SK-N-SH treated with all-trans-retinoic acid at 6 μM for 48 hours (cell line): ENCODE measurements around the gene AKAP6.
"Not testable (repeated sequence)": the region's sequence is repeated elsewhere in the genome, so short reads cannot be mapped to it uniquely, and the experiment has no call there.

ENCODE experiments used
- ATAC-seq: fragments of 200-7000 bp; cut with Tn5 transposase; 3 replicates; pipeline ENCODE4 v1.9.1; 2020; ENCODE audit warnings: mild to moderate bottlenecking, moderate library complexity
- ARNTL ChIP-seq: fragments of 450-650 bp; formaldehyde crosslinking; IDR thresholded peaks from 2 replicates; pipeline ENCODE4 v1.5.0; 2020; ENCODE audit warnings: low read depth, mild to moderate bottlenecking, moderate library complexity, borderline replicate concordance
- BACH2 ChIP-seq: fragments of 250-450 bp; sonication (Bioruptor Pico); IDR thresholded peaks from 2 replicates; pipeline ENCODE4 v1.9.0; 2021; ENCODE audit warnings: mild to moderate bottlenecking, borderline replicate concordance
- CSDC2 ChIP-seq: fragments of 250-450 bp; sonication (Bioruptor Pico); IDR thresholded peaks from 2 replicates; pipeline ENCODE4 v1.5.0; 2020; ENCODE audit warnings: mild to moderate bottlenecking, moderate library complexity
- CSRNP3 ChIP-seq: fragments of 250-450 bp; sonication (Bioruptor Pico); IDR thresholded peaks from 2 replicates; pipeline ENCODE4 v1.5.1; 2021; ENCODE audit warnings: mild to moderate bottlenecking, moderate library complexity
- GLIS3 ChIP-seq: fragments of 250-450 bp; sonication (Bioruptor Pico); IDR thresholded peaks from 2 replicates; pipeline ENCODE4 v1.5.0; 2020; ENCODE audit warnings: mild to moderate bottlenecking, moderate library complexity
- ISL1 ChIP-seq: fragments of 250-450 bp; sonication (Bioruptor Pico); IDR thresholded peaks from 2 replicates; pipeline ENCODE4 v2.1.2; 2022; ENCODE audit warnings: mild to moderate bottlenecking, moderate library complexity
- OSR1 ChIP-seq: fragments of 250-450 bp; sonication (Bioruptor Pico); IDR thresholded peaks from 2 replicates; pipeline ENCODE4 v1.8.0; 2022; ENCODE audit warnings: moderate library complexity, mild to moderate bottlenecking, inconsistent platforms
- PATZ1 ChIP-seq: fragments of 250-450 bp; sonication (Bioruptor Pico); IDR thresholded peaks from 2 replicates; pipeline ENCODE4 v1.8.0; 2020; ENCODE audit warnings: mild to moderate bottlenecking, moderate library complexity, borderline replicate concordance
- POU6F1 ChIP-seq: fragments of 250-450 bp; sonication (Bioruptor Pico); IDR thresholded peaks from 2 replicates; pipeline ENCODE4 v1.8.0; 2021; ENCODE audit warnings: low read depth, mild to moderate bottlenecking, moderate library complexity, borderline replicate concordance
- PPARA ChIP-seq: fragments of 250-450 bp; sonication (Bioruptor Pico); IDR thresholded peaks from 2 replicates; pipeline ENCODE4 v1.5.0; 2020; ENCODE audit warnings: mild to moderate bottlenecking, borderline replicate concordance
- SNAI2 ChIP-seq: fragments of 250-450 bp; sonication (Bioruptor Pico); IDR thresholded peaks from 2 replicates; pipeline ENCODE4 v1.5.0; 2020; ENCODE audit warnings: mild to moderate bottlenecking, moderate library complexity
- TCF4 ChIP-seq: fragments of 250-450 bp; sonication (Bioruptor Pico); IDR thresholded peaks from 2 replicates; pipeline ENCODE4 v1.8.0; 2021; ENCODE audit warnings: mild to moderate bottlenecking, moderate library complexity, borderline replicate concordance
- TOX ChIP-seq: fragments of 250-450 bp; sonication (Bioruptor Pico); IDR thresholded peaks from 2 replicates; pipeline ENCODE4 v1.8.0; 2021; ENCODE audit warnings: mild to moderate bottlenecking, moderate library complexity, borderline replicate concordance
- TSHZ2 ChIP-seq: fragments of 250-450 bp; sonication (Bioruptor Pico); IDR thresholded peaks from 2 replicates; pipeline ENCODE4 v1.5.0; 2020; ENCODE audit warnings: mild to moderate bottlenecking, moderate library complexity
- ZC3H10 ChIP-seq: fragments of 250-450 bp; sonication (Bioruptor Pico); IDR thresholded peaks from 2 replicates; pipeline ENCODE4 v1.5.1; 2021; ENCODE audit warnings: mild to moderate bottlenecking, moderate library complexity
- ZFP3 ChIP-seq: fragments of 250-450 bp; sonication (Bioruptor Pico); IDR thresholded peaks from 2 replicates; pipeline ENCODE4 v1.5.0; 2020; ENCODE audit warnings: mild to moderate bottlenecking, moderate library complexity
- ZFP30 ChIP-seq: fragments of 450-650 bp; formaldehyde crosslinking; IDR thresholded peaks from 2 replicates; pipeline ENCODE4 v1.5.0; 2022; ENCODE audit warnings: mild to moderate bottlenecking, moderate library complexity
- ZNF565 ChIP-seq: fragments of 450-650 bp; formaldehyde crosslinking; conservative IDR thresholded peaks from 2 replicates; pipeline ENCODE4 v1.5.0; 2020; ENCODE audit warnings: low read depth, mild to moderate bottlenecking, moderate library complexity
- ZNF70 ChIP-seq: fragments of 450-650 bp; formaldehyde crosslinking; IDR thresholded peaks from 2 replicates; pipeline ENCODE4 v1.5.0; 2020; ENCODE audit warnings: mild to moderate bottlenecking, moderate library complexity
- ZNF8 ChIP-seq: fragments of 450-650 bp; formaldehyde crosslinking; IDR thresholded peaks from 2 replicates; pipeline ENCODE4 v1.5.0; 2020; ENCODE audit warnings: mild to moderate bottlenecking, moderate library complexity

The AKAP6 gene

GRCh38 chr14:32576977-32577376 is 247.9 kb downstream of the AKAP6 start:
- no peak for ATAC-seq
- TF ChIP-seq ZNF8 (CRISPR knock-in tag) (no peak), PATZ1 (no peak), GLIS3 (no peak), ARNTL (CRISPR knock-in tag) (no peak)

GRCh38 chr14:32578181-32578580 is 249.1 kb downstream of the AKAP6 start:
- ATAC-seq, result no peak
- TF ChIP-seq ZC3H10 (CRISPR knock-in tag) (no peak), ARNTL (CRISPR knock-in tag) (no peak), TCF4 (CRISPR knock-in tag) (no peak), TOX (CRISPR knock-in tag) (no peak)

GRCh38 chr14:32583427-32583826 is 254.3 kb downstream of the AKAP6 start:
- ATAC-seq, result not testable (repeated sequence)

- no peak for ATAC-seq
- TF ChIP-seq POU6F1 (CRISPR knock-in tag) (no peak), CSDC2 (CRISPR knock-in tag) (no peak), GLIS3 (no peak), TSHZ2 (no peak), ZFP30 (no peak), ZC3H10 (CRISPR knock-in tag) (no peak), OSR1 (no peak), ZNF565 (CRISPR knock-in tag) (no peak), PPARA (CRISPR knock-in tag) (no peak), BACH2 (no peak), ZNF70 (CRISPR knock-in tag) (no peak), SNAI2 (CRISPR knock-in tag) (no peak), ISL1 (no peak), TOX (CRISPR knock-in tag) (no peak), ZFP3 (no peak), CSRNP3 (CRISPR knock-in tag) (no peak)
Measured at GRCh38 chr14:32584079-32584478, 255.0 kb downstream of the AKAP6 start.

- no peak for ATAC-seq
- TF ChIP-seq BACH2, result no peak
- no peak for TF ChIP-seq ZFP3
Measured at GRCh38 chr14:32587461-32587860, 258.4 kb downstream of the AKAP6 start.
